ENCODE measurements around the gene PHF20.

GRCh38 chr20:35807877-35808276 lies 36.1 kb downstream of the PHF20 start:
- no peak for TF ChIP-seq CTCF (conservative IDR thresholded peaks at IDR 0.05)
- TF ChIP-seq ZFX (IDR thresholded peaks at IDR 0.05) = no peak

All from C4-2B (cell line).